Measurements from ENCODE around the gene TAS1R3. TPM values are rescaled to one million over a fixed set of nuclear protein-coding genes. Genes with fewer than 3 reads are reported as not detected.
A peak's percentile ranks its signal among the peaks of the same experiment; 100 is the strongest.

The TAS1R3 gene
- total and polyA plus RNA-seq, 10 of the 15 experiments (the other 5 are each of a cell fraction or from before 2014, with no cell fraction given), result 0.04 to 0.51 (median 0.08) TPM; not detected in 3

DNA sequence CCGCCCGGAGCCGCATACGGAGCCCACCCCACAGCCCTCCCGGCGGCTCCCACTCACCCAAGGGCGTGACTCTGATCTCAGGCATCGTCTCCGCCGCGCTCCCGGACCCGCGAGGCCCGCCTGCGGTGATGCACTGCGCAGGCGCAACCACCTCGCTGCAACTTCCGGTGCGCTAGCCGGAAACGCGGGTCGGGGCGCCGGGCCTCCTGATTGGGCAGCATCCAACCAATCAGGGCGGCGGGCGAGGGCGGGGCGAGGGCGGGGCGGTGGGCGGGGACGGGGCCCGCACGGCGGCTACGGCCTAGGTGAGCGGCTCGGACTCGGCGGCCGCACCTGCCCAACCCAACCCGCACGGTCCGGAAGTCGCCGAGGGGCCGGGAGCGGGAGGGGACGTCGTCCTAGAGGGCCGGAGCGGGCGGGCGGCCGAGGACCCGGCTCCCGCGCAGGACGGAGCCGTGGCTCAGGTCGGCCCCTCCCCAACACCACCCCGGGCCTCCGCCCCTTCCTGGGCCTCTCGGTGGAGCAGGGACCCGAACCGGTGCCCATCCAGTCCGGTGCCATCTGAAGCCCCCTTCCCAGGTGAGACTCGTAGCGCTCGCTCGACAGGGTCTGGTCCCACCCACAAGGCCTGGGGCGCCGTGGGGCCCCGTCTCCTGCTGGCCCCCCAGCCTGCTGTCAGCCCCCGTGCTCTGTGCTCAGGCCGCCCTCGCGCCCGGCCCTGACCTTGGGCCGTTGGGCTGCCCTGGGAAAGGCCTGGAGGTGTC, 6.4 kb upstream of the TAS1R3 start, which contains the start of the genes CPTP and INTS11 (continued):
- TF ChIP-seq SREBF2 (IDR thresholded peaks at IDR 0.05; ENCODE audit: low read length), result 0 out of 2 replicates have a peak, but pooled peaks have one; percentile 18
- no peak for TF ChIP-seq RFX5 (IDR thresholded peaks at IDR 0.05; ENCODE audit: low read depth, low read length)
- TF ChIP-seq, protein P1, sequence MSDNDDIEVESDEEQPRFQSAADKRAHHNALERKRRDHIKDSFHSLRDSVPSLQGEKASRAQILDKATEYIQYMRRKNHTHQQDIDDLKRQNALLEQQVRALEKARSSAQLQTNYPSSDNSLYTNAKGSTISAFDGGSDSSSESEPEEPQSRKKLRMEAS (IDR thresholded peaks at IDR 0.05; ENCODE audit: low read depth, low read length), result no peak; the same call in 1 of the 2 replicates
- TF ChIP-seq CHD4 (IDR thresholded peaks at IDR 0.05), result no peak
- TF ChIP-seq NFYB (IDR thresholded peaks at IDR 0.05; ENCODE audit: insufficient read depth, low read depth, low read length), result peak; percentile 83
- TF ChIP-seq SP1 (IDR thresholded peaks at IDR 0.05; ENCODE audit: low read depth, low read length), result peak; percentile 50
- no peak for TF ChIP-seq STAT3 (IDR thresholded peaks at IDR 0.05; ENCODE audit: low read depth, low read length)
- no peak for TF ChIP-seq MYC (IDR thresholded peaks at IDR 0.05; ENCODE audit: insufficient read depth, insufficient read length, insufficient replicate concordance, low read length, severe bottlenecking)
- TF ChIP-seq POLR2A (IDR thresholded peaks at IDR 0.05; ENCODE audit: low read depth, low read length), result peak; percentile 92
- TF ChIP-seq, protein P2, sequence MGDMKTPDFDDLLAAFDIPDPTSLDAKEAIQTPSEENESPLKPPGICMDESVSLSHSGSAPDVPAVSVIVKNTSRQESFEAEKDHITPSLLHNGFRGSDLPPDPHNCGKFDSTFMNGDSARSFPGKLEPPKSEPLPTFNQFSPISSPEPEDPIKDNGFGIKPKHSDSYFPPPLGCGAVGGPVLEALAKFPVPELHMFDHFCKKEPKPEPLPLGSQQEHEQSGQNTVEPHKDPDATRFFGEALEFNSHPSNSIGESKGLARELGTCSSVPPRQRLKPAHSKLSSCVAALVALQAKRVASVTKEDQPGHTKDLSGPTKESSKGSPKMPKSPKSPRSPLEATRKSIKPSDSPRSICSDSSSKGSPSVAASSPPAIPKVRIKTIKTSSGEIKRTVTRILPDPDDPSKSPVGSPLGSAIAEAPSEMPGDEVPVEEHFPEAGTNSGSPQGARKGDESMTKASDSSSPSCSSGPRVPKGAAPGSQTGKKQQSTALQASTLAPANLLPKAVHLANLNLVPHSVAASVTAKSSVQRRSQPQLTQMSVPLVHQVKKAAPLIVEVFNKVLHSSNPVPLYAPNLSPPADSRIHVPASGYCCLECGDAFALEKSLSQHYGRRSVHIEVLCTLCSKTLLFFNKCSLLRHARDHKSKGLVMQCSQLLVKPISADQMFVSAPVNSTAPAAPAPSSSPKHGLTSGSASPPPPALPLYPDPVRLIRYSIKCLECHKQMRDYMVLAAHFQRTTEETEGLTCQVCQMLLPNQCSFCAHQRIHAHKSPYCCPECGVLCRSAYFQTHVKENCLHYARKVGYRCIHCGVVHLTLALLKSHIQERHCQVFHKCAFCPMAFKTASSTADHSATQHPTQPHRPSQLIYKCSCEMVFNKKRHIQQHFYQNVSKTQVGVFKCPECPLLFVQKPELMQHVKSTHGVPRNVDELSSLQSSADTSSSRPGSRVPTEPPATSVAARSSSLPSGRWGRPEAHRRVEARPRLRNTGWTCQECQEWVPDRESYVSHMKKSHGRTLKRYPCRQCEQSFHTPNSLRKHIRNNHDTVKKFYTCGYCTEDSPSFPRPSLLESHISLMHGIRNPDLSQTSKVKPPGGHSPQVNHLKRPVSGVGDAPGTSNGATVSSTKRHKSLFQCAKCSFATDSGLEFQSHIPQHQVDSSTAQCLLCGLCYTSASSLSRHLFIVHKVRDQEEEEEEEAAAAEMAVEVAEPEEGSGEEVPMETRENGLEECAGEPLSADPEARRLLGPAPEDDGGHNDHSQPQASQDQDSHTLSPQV (IDR thresholded peaks at IDR 0.05), result no peak
- TF ChIP-seq NR2F1 (conservative IDR thresholded peaks at IDR 0.05), result 0 out of 2 replicates have a peak, but pooled peaks have one; percentile 10
- TF ChIP-seq MEF2B (IDR thresholded peaks at IDR 0.05; ENCODE audit: partially characterized antibody, poor library complexity, severe bottlenecking), result no peak
- TF ChIP-seq LARP7 (IDR thresholded peaks at IDR 0.05), result peak; percentile 28; the same call in 1 of the 2 replicates
- no peak for TF ChIP-seq RCOR1 (conservative IDR thresholded peaks at IDR 0.05; ENCODE audit: low read depth, low read length)
- TF ChIP-seq, protein P3, sequence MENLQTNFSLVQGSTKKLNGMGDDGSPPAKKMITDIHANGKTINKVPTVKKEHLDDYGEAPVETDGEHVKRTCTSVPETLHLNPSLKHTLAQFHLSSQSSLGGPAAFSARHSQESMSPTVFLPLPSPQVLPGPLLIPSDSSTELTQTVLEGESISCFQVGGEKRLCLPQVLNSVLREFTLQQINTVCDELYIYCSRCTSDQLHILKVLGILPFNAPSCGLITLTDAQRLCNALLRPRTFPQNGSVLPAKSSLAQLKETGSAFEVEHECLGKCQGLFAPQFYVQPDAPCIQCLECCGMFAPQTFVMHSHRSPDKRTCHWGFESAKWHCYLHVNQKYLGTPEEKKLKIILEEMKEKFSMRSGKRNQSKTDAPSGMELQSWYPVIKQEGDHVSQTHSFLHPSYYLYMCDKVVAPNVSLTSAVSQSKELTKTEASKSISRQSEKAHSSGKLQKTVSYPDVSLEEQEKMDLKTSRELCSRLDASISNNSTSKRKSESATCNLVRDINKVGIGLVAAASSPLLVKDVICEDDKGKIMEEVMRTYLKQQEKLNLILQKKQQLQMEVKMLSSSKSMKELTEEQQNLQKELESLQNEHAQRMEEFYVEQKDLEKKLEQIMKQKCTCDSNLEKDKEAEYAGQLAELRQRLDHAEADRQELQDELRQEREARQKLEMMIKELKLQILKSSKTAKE (IDR thresholded peaks at IDR 0.05; ENCODE audit: low read depth, poor library complexity, severe bottlenecking), result no peak
- TF ChIP-seq, protein P4, sequence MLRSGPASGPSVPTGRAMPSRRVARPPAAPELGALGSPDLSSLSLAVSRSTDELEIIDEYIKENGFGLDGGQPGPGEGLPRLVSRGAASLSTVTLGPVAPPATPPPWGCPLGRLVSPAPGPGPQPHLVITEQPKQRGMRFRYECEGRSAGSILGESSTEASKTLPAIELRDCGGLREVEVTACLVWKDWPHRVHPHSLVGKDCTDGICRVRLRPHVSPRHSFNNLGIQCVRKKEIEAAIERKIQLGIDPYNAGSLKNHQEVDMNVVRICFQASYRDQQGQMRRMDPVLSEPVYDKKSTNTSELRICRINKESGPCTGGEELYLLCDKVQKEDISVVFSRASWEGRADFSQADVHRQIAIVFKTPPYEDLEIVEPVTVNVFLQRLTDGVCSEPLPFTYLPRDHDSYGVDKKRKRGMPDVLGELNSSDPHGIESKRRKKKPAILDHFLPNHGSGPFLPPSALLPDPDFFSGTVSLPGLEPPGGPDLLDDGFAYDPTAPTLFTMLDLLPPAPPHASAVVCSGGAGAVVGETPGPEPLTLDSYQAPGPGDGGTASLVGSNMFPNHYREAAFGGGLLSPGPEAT (IDR thresholded peaks at IDR 0.05; ENCODE audit: low read depth), result no peak
- TF ChIP-seq KAT2A (conservative IDR thresholded peaks at IDR 0.05; ENCODE audit: control insufficient read depth, low read depth, low read length), result no peak
- no peak for TF ChIP-seq SUZ12 (IDR thresholded peaks at IDR 0.05; ENCODE audit: unreplicated experiment)
- TF ChIP-seq CBFB (IDR thresholded peaks at IDR 0.05; ENCODE audit: low read depth), result no peak
- TF ChIP-seq NRF1 (conservative IDR thresholded peaks at IDR 0.05; ENCODE audit: low read depth, low read length), result peak; percentile 83
- no peak for TF ChIP-seq EZH2 (IDR thresholded peaks at IDR 0.05; ENCODE audit: borderline replicate concordance, control insufficient read depth, low read depth, low read length)
- no peak for TF ChIP-seq TCF7 (IDR thresholded peaks at IDR 0.05; ENCODE audit: borderline replicate concordance)

All from GM12878 (cell line).